GM21367 (cell line): Measurements from ENCODE around the gene MYO16.

Experiments used
- ATAC-seq: cut with Tn5 transposase; IDR thresholded peaks from one replicate; pipeline ENCODE4 v1.9.1; 2021; ENCODE audit not compliant: unreplicated experiment

Gene MYO16

DNA sequence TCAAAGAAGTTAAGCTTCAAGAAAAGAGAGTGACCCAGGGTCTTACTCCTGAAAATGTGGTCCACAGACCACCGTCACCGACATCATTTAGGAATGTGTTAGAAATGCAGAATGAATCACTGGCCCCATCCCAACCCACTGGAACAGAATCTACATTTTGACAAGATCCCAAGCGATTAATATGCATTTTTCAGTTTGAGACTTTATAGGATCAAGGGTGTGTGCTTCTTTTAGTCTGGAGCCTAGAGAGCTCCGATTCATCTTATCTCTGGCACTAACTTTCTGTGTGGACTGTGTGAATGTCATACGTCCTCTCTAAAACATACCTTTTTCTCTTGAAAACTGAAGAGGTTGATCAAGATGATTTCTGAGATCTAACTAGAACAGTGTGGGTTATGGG lies 484.8 kb downstream of the MYO16 start:
- ATAC-seq: no peak

DNA sequence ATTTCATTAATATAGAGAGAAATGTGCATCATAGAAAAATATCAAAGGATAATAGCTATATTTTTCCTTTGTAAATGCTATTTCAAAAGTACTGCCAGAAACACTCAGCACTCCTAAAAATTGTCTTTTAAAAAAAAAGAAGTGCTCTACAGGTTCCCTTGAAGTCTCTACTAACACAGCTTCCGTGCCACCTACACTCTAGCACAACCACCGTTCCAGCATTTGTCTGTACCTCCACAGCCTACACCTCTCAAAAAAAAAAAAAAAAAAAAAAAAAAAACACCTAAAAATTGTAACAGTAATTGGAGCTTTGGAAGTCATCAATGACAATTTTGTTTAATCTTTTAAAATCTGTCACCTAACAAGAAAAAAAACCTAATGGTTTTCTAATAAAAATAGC lies 485.6 kb downstream of the MYO16 start:
- no peak for ATAC-seq

GRCh38 chr13:109118521-109118920 lies 489.1 kb downstream of the MYO16 start:
- ATAC-seq: no peak

DNA sequence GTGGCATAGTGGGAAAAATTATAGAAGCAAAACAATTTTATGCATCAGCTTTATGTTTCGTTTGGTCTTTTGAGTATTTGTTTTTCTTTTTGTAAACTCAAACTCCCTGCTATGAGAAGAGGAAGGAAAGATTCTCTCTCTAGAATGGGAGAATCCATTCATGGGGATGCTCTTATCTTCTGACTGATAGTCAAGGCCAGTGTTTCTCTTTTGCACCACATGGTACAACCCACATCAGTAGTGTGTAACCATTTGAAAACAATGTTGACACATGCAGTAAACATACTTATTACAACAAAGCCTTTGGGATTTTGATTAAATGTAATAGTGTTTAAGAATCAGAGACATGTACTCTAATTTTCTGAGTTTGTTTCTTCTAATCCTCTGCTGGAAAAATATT lies 490.5 kb downstream of the MYO16 start:
- no peak for ATAC-seq

DNA sequence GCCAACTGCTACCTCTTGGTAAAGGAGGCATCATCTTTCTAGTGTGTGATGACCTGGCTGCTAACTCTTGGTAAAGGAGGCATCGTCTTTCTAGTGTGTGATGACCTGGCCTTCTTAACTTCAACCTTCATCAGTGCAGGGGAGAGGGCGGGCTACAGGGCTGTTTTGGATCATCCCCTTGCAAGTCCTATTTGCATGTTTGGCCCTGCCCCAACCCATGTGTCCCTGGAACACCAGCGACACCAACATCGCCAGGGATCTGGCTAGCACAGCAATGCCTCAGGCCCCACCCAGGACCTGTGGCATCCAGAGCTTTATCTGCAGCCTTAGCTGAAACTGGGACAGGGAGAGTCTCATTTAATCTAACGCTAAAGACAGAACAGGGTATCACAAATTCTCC lies 492.4 kb downstream of the MYO16 start:
- no peak for ATAC-seq

- no peak for ATAC-seq
These were observed 494.6 kb downstream of the MYO16 start for GRCh38 chr13:109123971-109124370.

DNA sequence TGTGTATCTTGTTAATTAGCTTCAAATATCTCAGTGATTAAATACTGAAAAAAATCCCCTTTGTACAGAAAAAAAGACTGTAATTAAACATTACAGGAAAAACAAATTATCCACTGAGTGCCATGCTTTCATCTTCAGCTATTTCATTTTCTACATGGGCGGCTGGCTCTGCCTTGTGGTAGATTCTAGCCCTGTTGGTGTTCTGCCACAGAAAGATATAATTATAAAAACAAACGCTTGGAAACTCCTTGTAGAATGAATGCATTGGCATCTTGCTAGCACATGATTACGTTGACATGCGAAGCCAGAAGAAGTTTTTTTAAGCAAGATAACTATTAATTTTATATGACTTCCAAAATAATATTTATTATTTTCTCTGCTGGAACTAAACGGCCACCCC lies 496.8 kb downstream of the MYO16 start:
- ATAC-seq: no peak

- no peak for ATAC-seq
These were observed 497.7 kb downstream of the MYO16 start for GRCh38 chr13:109126891-109127641.

- no peak for ATAC-seq
These were observed 498.7 kb downstream of the MYO16 start for GRCh38 chr13:109128121-109128520.

DNA sequence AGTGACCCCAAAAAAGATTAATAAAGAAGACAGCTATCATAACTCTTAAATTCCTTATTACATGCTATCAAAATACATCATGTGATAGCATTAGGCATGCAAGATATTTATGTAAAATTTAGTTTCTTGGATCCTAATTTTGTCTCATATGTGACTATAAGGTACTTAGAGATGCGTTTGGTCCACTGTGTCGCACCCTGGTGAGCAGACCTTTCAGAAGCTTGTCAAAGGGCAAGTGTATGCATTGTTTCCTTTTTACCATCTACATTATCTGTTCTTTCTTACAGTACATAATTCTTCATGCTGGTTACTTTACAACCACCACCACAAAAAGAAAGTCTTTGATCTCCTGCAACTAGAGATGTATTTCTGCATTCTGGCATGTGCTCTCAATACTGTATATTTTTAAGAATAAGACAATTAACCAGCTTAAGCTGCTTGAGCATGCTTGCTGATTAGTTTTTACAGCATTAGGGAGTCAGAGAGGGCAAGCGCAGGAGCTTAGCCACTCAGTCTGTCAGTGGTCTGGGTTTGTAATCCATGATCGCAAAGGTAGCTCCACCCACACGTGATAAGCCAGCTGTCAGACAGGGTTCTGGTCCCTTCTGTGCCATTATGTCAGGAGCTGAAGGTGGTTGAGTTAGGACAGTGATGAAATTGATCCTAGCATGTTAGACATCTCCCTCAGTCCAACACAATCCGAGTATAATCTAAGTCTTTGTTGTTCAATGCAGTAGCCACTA lies 500.9 kb downstream of the MYO16 start:
- ATAC-seq: no peak

DNA sequence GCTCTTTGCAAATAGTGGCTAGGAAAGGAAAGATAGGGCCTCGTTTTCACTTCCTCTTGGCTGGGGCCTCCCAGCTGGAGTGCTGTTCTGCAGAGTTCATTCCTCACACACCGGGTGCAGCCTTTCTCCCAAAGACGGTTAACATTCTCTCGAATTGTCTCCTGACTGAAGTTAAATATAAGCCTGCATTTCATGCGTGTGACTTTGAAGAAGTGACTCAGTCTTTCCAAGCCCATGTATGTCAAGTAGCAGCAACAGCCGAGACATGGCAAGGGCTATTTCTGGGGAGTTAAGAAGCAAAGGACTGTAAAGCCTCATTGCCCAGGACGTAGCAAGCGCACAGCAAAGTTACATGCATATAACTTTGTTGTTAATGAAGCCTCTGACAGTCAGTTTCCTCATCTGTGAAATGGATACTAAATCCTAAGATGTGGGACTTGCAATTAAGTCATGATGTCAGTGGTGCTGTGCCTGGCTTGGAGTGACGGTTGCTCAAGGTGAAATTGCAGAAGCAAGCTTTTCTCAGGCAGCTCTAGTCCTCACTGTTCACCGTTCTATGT lies 502.4 kb downstream of the MYO16 start:
- peak; percentile 83 for ATAC-seq

DNA sequence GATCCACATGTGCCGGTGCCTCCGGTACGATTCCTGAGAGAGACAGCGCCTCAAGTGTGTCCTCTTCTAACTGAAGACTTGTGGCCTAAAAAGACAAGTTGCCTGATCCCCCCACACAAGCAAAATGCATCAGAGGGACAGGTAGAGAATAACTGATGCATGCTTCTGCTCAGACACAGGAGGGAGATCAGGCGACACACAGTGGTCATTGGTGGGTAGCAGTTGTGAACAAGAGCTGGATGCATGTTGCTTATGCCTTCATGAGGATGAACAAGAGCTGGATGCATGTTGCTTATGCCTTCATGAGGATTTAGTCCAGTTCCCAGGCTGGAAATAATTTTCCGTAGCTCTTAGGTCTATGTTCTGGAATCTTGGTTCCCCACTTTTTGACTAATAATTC lies 505.6 kb downstream of the MYO16 start:
- ATAC-seq: no peak

DNA sequence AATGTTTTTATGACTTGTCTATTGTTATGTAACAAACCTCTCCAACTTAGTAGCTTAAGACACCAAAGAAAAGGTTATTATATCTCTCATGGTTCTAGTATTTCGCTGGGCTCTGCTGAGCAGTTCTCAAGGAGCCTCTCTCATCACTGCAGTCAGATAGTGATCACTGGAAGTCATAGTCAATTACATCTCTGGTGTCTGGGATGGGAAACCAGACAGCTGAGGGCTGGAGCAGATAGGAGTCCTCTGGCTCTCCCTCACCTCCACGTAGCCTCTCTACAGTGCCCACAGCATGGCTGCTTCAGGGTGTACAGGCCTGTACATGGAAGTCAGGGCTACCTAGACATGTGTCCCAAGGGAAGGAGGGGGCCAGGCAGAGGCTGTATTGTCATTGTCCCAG lies 507.5 kb downstream of the MYO16 start:
- ATAC-seq: no peak

DNA sequence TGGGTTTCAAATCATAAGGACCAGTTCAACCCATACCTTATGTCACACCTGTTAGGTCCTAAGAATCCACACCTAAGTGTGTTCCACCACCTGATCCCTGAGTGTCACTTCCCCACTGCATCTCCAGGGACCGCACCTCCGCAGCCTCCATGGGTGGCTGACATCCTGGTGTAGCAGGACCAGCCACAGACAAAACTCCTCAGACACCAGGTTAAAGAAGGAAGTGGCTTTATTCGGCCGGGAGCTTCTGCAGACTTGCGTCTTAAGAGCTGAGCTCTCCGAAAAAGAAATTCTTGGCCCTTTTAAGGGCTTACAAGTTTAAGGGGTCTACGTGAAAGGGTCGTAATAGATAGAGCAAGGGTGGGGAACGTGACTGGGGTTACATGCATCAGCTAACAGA lies 509.9 kb downstream of the MYO16 start:
- no peak for ATAC-seq

GRCh38 chr13:109140054-109140453 lies 510.6 kb downstream of the MYO16 start:
- ATAC-seq: no peak

GRCh38 chr13:109140479-109141349 lies 511.3 kb downstream of the MYO16 start:
- no peak for ATAC-seq

DNA sequence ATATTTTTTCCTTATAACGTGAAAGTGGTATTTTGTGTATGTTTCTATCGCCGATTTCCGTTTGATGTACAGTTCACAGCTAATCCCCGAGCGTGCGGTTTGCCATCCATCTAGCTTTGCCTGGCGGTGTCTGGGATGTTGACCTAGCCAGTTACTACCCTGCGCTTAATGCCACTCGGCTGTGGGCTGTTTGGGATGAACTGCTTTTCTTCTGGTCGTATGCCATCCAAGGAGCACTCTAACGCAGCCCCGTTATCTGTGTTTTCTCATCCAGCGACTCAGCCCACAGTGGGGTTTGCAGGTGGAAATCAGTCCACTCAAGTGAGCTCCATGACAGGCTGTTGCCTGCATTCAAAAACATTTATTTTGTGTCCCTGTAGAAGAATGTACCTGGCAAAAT lies 512.3 kb downstream of the MYO16 start:
- ATAC-seq: no peak

DNA sequence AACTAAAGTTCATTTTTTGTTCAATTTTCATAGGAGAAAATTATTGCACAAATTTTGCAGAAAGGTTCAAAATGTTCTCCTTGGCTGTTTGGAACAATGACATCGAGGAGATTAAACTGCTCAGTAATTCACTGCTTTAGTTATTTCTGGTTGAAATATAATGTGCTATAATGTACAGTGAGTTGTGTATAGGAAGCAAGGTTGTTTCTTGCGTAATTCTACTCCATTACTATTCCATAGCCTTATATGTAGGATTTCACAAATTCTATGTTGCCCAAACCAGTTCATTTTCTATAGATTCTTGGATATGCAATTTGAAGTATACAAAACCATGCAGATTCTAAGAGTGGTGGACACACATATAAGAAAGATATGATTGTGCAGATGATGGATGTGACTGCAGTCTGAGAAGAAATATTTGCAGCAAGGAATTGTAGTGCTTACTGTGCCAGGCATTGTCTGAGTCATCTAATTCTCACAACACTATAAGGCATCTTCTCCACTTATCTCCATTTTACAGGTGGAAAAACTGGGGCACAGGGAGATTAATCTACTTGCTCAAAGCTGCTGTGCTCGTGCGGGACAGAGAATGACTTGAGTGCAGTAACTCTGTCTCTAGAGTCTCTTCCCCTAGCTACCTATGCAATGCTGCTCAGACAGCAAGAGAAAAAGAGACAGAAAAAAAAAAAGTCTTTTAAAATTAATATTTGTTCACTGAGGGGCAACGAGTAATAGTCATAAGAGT lies 515.5 kb downstream of the MYO16 start:
- ATAC-seq: peak; percentile 14

DNA sequence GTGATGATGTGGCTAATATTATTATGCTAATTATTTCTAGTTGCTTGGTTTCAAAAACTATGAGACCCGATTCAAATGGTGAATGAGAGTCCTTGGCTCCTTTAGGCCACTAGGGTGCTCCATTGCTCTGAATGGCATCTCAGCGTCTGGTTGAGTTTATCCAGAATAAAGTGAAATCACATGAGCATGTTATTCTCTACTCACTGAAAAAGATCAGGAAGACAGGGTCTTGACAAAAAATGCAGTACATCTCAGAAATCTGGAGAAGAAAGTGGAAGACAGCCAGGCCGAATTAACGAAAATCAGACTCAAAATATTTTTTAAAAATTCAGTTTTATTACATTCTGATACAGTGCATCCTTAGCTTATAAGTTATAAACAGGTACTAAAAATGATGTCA lies 516.2 kb downstream of the MYO16 start:
- ATAC-seq: peak; percentile 94

DNA sequence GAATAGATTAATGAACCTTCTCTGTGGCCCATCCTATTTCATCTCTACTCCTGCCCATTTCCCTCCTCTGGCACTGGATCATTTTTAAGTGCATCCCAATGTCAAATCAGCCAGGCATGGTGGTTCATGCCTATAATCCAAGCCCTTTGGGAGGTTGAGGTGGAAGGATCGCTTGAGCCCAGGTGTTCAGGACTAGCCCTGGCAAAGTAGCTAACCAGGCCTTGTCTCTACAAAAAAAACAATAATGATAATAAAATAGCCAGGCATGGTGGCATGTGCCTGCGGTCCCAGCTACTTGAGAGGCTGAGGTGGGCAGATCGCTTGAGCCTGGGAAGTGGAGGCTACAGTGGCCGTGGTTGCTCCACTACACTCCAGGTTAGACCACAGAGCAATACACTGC lies 517.0 kb downstream of the MYO16 start:
- no peak for ATAC-seq
